Ishikawa (cell line): ENCODE results near the gene COL4A2.
A peak's percentile ranks its signal among the peaks of the same experiment; 100 is the strongest.

Experiments used
- CEBPB ChIP-seq: IDR thresholded peaks from 2 replicates; pipeline ENCODE4 v1.6.1; 2012
- CREB1 ChIP-seq: IDR thresholded peaks from 2 replicates; pipeline ENCODE4 v1.6.1; 2012; ENCODE audit warnings: low read depth
- EGR1 ChIP-seq: IDR thresholded peaks from 2 replicates; pipeline ENCODE4 v1.6.1; 2012
- EP300 ChIP-seq: IDR thresholded peaks from 2 replicates; pipeline ENCODE4 v1.6.1; 2012; ENCODE audit warnings: borderline replicate concordance
- FOXM1 ChIP-seq: IDR thresholded peaks from 2 replicates; pipeline ENCODE4 v1.6.1; 2012; ENCODE audit warnings: low read depth, borderline replicate concordance
- MAX ChIP-seq: IDR thresholded peaks from 2 replicates; pipeline ENCODE4 v1.6.1; 2012
- NFIC ChIP-seq: IDR thresholded peaks from 2 replicates; pipeline ENCODE4 v1.6.1; 2012
- RAD21 ChIP-seq: IDR thresholded peaks from 2 replicates; pipeline ENCODE4 v1.6.1; 2012; ENCODE audit warnings: low read depth
- TAF1 ChIP-seq: IDR thresholded peaks from 2 replicates; pipeline ENCODE4 v1.6.1; 2012; ENCODE audit warnings: low read depth, mild to moderate bottlenecking
- TCF12 ChIP-seq: IDR thresholded peaks from 2 replicates; pipeline ENCODE4 v1.6.1; 2012; ENCODE audit warnings: low read depth
- TEAD4 ChIP-seq: IDR thresholded peaks from 2 replicates; pipeline ENCODE4 v1.6.1; 2012
- USF1 ChIP-seq: IDR thresholded peaks from 2 replicates; pipeline ENCODE4 v1.6.1; 2012
- YY1 ChIP-seq: IDR thresholded peaks from 2 replicates; pipeline ENCODE4 v1.6.1; 2012; ENCODE audit warnings: low read depth
- ZBTB7A ChIP-seq: IDR thresholded peaks from 2 replicates; pipeline ENCODE4 v1.6.1; 2012; ENCODE audit warnings: low read depth
- TF ChIP-seq, protein P1 (sequence below): IDR thresholded peaks from 2 replicates; pipeline ENCODE4 v1.6.1; 2012; ENCODE audit warnings: low read depth, mild to moderate bottlenecking

COL4A2 gene

GRCh38 chr13:110319397-110319773 lies 12.3 kb downstream of the COL4A2 start:
- TF ChIP-seq RAD21 (no peak), TCF12 (no peak), YY1 (no peak), CREB1 (no peak), MAX (no peak), NFIC (no peak), ZBTB7A (no peak), USF1 (no peak), TAF1 (no peak), EGR1 (no peak), FOXM1 (no peak), CEBPB (no peak), EP300 (no peak), TEAD4 (no peak)
- TF ChIP-seq, protein P1, sequence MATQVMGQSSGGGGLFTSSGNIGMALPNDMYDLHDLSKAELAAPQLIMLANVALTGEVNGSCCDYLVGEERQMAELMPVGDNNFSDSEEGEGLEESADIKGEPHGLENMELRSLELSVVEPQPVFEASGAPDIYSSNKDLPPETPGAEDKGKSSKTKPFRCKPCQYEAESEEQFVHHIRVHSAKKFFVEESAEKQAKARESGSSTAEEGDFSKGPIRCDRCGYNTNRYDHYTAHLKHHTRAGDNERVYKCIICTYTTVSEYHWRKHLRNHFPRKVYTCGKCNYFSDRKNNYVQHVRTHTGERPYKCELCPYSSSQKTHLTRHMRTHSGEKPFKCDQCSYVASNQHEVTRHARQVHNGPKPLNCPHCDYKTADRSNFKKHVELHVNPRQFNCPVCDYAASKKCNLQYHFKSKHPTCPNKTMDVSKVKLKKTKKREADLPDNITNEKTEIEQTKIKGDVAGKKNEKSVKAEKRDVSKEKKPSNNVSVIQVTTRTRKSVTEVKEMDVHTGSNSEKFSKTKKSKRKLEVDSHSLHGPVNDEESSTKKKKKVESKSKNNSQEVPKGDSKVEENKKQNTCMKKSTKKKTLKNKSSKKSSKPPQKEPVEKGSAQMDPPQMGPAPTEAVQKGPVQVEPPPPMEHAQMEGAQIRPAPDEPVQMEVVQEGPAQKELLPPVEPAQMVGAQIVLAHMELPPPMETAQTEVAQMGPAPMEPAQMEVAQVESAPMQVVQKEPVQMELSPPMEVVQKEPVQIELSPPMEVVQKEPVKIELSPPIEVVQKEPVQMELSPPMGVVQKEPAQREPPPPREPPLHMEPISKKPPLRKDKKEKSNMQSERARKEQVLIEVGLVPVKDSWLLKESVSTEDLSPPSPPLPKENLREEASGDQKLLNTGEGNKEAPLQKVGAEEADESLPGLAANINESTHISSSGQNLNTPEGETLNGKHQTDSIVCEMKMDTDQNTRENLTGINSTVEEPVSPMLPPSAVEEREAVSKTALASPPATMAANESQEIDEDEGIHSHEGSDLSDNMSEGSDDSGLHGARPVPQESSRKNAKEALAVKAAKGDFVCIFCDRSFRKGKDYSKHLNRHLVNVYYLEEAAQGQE: no peak

- TF ChIP-seq TEAD4: peak; percentile 81
- TF ChIP-seq CEBPB: no peak
- no peak for TF ChIP-seq CREB1
- TF ChIP-seq NFIC: peak; percentile 69; the same call in 1 of the 2 replicates
- peak; percentile 80; the same call in 1 of the 2 replicates for TF ChIP-seq EP300
- no peak for TF ChIP-seq EGR1
- TF ChIP-seq USF1: no peak
- TF ChIP-seq TCF12: peak; percentile 80; the same call in 1 of the 2 replicates
- TF ChIP-seq, protein P1: peak; percentile 50
- TF ChIP-seq MAX: no peak; the same call in none of the 2 replicates
- peak; percentile 3; the same call in 1 of the 2 replicates for TF ChIP-seq RAD21
- TF ChIP-seq FOXM1: no peak
Observed at GRCh38 chr13:110319774-110320509, 12.9 kb downstream of the COL4A2 start.

- TF ChIP-seq TAF1: no peak
- no peak for TF ChIP-seq CREB1
- no peak for TF ChIP-seq FOXM1
- TF ChIP-seq TCF12: no peak
- no peak for TF ChIP-seq RAD21
- TF ChIP-seq YY1: no peak
- TF ChIP-seq ZBTB7A: no peak
- TF ChIP-seq, protein P1: no peak
- no peak for TF ChIP-seq NFIC
- TF ChIP-seq EP300: no peak
- no peak for TF ChIP-seq EGR1
Observed at GRCh38 chr13:110320645-110321044, 13.6 kb downstream of the COL4A2 start.

DNA sequence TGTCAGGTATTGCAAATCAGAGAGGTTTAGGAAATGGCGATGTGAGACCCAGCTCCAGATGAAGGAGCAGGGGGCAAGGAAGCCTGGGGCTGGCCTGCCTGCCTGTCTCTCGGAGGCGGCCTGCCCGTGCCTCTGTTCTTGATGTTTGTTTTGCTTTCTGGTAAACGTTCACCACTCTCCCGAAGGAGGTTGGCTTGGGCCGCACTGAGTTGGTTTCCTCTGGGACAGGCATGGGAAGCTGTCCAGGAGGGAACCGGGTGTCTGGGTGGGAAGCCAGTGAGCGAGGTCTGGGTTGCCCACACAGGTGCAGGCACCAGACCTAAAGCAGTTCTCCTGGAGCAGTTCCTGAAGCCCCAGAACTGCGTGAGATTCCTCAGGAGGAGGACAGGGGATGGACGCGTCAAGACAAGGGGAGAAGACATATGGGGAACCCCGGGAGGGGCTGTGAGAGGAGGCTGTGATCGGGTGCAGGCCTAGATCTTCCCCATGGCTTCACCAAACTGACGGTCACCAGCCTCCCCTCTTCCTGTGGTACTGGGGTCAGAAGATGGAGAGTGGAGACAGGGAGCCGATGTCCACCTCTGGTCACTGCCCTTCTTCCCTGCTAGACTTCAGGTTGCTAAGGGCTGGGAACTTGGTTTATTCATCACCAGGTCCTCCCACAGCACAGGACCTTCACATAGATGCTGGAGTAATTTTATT lies 15.2 kb downstream of the COL4A2 start:
- TF ChIP-seq NFIC (no peak), CREB1 (no peak), EP300 (no peak), ZBTB7A (no peak), EGR1 (no peak), TEAD4 (no peak), RAD21 (no peak), MAX (no peak), FOXM1 (no peak), TCF12 (no peak), YY1 (no peak), USF1 (no peak), CEBPB (no peak), TAF1 (no peak)
- TF ChIP-seq, protein P1: no peak
